HUDEP-2 (cell line): ENCODE measurements around the gene ARHGEF4.
A peak's percentile ranks its signal among the peaks of the same experiment; 100 is the strongest.
"Not testable (repeated sequence)": the region's sequence is repeated elsewhere in the genome, so short reads cannot be mapped to it uniquely, and the experiment has no call there.

Experiments
- DNase-seq, 76 experiments: peaks; one replicate each; lab custom pipeline; 2025; ENCODE audit not compliant: unreplicated experiment in 76 of 76; lab: John Stamatoyannopoulos, UW

The ARHGEF4 gene

GRCh38 chr2:131067465-131068125 lies 230.9 kb downstream of the ARHGEF4 start:
- DNase-seq: no peak

DNA sequence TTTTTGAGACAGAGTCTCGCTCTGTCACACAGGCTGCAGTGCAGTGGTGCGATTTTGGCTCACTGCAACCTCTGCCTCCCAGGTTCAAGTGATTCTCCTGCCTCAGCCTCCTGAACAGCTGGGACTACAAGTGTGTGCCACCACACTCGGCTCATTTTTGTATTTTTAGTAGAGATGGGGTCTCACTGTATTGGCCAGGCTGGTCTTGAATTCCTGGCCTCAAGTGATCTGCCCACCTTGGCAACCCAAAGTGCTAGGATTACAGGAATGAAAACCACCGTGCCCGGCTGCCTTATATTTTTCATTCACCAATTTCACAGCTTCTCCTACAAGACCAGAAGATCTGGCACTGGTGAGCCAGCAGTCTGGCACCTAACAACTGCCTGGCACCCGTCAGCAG lies 231.5 kb downstream of the ARHGEF4 start:
- DNase-seq: not testable (repeated sequence)

- DNase-seq: not testable (repeated sequence)
These were observed 238.9 kb downstream of the ARHGEF4 start for GRCh38 chr2:131075578-131075977.

DNA sequence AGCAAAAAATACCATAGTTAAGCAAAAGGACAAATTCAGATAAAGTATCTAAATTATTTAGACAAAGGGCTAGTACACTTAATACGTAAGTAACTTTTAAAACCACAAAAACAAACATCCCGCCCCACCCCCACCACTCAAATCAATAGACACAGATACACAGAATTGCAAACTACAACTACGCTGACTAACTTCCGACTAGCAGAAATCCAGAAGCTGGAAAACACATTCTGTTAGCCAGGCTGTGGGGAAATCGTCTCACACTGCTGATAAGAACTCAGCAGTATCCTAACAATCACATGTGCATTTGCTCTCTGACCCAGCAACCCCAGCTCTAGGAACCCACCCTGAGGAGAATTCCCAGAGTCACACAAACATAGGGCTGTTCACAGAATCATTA lies 240.0 kb downstream of the ARHGEF4 start:
- no peak for DNase-seq

- DNase-seq: no peak
These were observed 240.6 kb downstream of the ARHGEF4 start for GRCh38 chr2:131077182-131077846.

DNA sequence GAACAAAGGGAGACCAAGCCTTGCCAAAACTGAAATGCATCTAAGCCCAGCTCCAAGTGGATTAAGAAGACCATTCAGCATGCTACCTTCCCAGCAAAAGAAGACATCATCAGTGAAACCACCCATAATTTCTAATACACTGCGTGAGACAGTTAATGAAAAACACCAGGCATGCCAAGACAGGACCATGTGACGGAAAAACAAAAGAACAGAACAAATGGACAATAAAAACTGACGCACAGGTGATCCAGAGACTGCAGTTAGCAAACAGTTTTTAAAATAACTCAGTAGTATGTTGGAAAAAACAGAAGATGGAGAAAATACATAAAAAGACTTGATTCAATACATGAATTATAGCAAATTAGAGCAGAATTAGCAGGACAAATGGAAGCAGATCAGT lies 241.3 kb downstream of the ARHGEF4 start:
- DNase-seq: no peak

DNA sequence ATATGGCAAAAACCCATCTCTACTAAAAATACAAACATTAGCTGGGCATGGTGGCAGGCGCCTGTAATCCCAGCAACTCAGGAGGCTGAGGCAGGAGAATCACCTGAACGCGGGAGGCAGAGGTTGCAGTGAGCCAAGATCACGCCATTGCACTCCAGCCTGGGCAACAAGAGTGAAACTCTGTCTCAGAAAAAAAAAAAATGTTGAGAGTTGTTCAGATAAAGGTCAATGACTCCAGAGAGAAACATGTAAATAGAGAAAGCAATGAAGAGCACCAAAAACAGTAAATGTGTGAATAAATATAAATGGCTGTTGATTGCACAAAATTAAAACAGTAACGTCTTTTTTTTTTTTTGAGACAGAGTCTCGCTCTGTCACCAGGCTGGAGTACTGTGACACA lies 243.2 kb downstream of the ARHGEF4 start:
- DNase-seq: not testable (repeated sequence)

GRCh38 chr2:131081190-131081589 lies 244.5 kb downstream of the ARHGEF4 start:
- no peak for DNase-seq

DNA sequence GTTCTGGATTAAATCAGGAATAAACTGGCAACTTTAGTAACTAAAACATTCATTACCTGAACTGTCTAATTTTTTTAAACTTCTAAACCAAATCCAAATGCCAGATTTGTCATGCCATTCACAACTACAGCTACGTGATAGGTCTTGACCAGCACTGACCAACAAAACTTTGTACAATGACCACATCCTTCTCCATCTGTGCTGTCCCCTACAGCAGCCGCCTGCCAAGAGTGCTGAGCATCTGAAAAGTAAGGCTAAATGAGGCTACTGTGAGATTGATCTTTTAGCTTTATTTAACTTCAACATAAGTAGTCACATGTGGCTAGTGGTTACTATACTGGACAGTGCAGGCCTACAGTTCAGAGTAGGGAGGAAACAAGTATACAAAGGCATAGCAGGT lies 248.9 kb downstream of the ARHGEF4 start:
- no peak for DNase-seq

- peak in 1 of 76 experiments; percentile 18 for DNase-seq
These were observed 255.8 kb downstream of the ARHGEF4 start for GRCh38 chr2:131092458-131093005.

GRCh38 chr2:131093006-131093695 lies 256.4 kb downstream of the ARHGEF4 start, which contains the start of gene FAM168B:
FAM168B (minus strand) TSS chr2:131093460; CDS start chr2:131082646, 10,814 bp downstream.
- peak in 74 of 76 experiments; percentile 15 to 88 (median 72) for DNase-seq

- DNase-seq: peak in 26 of 76 experiments; percentile 7 to 82 (median 58)
These were observed 257.2 kb downstream of the ARHGEF4 start for GRCh38 chr2:131093696-131094462.

GRCh38 chr2:131094463-131095281 lies 258.0 kb downstream of the ARHGEF4 start:
- DNase-seq: no peak
